T-helper 22 cell (primary cell): Measurements from ENCODE around the gene LSM14B.
"Not testable (repeated sequence)": the region's sequence is repeated elsewhere in the genome, so short reads cannot be mapped to it uniquely, and the experiment has no call there.

Experiments used
- DNase-seq: peaks from one replicate; pipeline ENCODE4 v3.0.0-alpha.2; 2020; ENCODE audit warnings: low read depth

The LSM14B gene

GRCh38 chr20:62147528-62147927 is 25.3 kb downstream of the LSM14B start:
- no peak for DNase-seq

- not testable (repeated sequence) for DNase-seq
These were observed 26.1 kb downstream of the LSM14B start for GRCh38 chr20:62148383-62148782.

GRCh38 chr20:62148908-62149314 is 26.6 kb downstream of the LSM14B start:
- no peak for DNase-seq

- DNase-seq = no peak
These were observed 27.4 kb downstream of the LSM14B start for GRCh38 chr20:62149532-62150309.

- no peak for DNase-seq
These were observed 28.0 kb downstream of the LSM14B start for GRCh38 chr20:62150310-62150575.

GRCh38 chr20:62151225-62151624 is 28.9 kb downstream of the LSM14B start:
- no peak for DNase-seq

- no peak for DNase-seq
These were observed 29.6 kb downstream of the LSM14B start for GRCh38 chr20:62151835-62152364.

GRCh38 chr20:62155428-62156253 is 33.4 kb downstream of the LSM14B start:
- DNase-seq = no peak

- no peak for DNase-seq
These were observed 33.9 kb downstream of the LSM14B start for GRCh38 chr20:62156254-62156556.

GRCh38 chr20:62156592-62157386 is 34.5 kb downstream of the LSM14B start:
- peak; percentile 46 for DNase-seq

GRCh38 chr20:62157387-62158087 is 35.3 kb downstream of the LSM14B start:
- DNase-seq = no peak

- DNase-seq = no peak
These were observed 35.8 kb downstream of the LSM14B start for GRCh38 chr20:62158088-62158400.

GRCh38 chr20:62158541-62158940 is 36.3 kb downstream of the LSM14B start:
- DNase-seq = no peak

- DNase-seq = no peak
These were observed 36.8 kb downstream of the LSM14B start for GRCh38 chr20:62159052-62159451.

- no peak for DNase-seq
These were observed 37.6 kb downstream of the LSM14B start for GRCh38 chr20:62159839-62160238.

GRCh38 chr20:62160253-62160652 is 38.0 kb downstream of the LSM14B start:
- no peak for DNase-seq

GRCh38 chr20:62160876-62161275 is 38.6 kb downstream of the LSM14B start:
- no peak for DNase-seq

- no peak for DNase-seq
These were observed 39.1 kb downstream of the LSM14B start for GRCh38 chr20:62161347-62161746.

- no peak for DNase-seq
These were observed 40.6 kb downstream of the LSM14B start for GRCh38 chr20:62162765-62163484.

GRCh38 chr20:62163485-62163865 is 41.2 kb downstream of the LSM14B start:
- DNase-seq = no peak

- DNase-seq = no peak
These were observed 41.9 kb downstream of the LSM14B start for GRCh38 chr20:62163986-62164762.
